ENCODE measurements around the gene PCDHGB3. TPM values are rescaled to one million over a fixed set of nuclear protein-coding genes. Genes with fewer than 3 reads are reported as not detected.

Gene PCDHGB3
- total RNA-seq, 1 donor from 2014 or later: 3.1 TPM

DNA sequence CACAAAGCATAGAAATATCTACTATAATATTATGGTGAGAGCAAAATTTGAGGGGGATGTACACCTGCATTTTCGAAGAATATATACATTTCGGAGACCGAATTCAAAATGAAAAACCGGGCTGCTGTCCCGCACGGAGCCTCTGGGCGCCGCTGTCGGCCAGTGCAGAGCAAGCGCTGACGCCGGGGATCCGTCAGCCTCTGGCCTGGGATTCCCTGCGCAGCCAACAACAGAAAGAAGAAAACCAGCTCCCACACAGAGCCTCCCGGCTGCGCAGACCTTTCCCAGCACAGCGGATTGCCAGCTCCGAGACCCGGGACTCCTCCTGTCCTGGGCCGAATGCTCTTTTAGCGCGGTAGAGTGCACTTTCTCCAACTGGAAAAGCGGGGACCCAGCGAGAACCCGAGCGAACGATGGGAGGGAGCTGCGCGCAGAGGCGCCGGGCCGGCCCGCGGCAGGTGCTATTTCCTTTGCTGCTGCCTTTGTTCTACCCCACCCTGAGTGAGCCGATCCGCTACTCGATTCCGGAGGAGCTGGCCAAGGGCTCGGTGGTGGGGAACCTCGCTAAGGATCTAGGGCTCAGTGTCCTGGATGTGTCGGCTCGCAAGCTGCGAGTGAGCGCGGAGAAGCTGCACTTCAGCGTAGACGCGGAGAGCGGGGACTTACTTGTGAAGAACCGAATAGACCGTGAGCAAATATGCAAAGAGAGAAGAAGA, 37.9 kb downstream of the PCDHGB3 start, which contains the start of gene PCDHGB6:
Gene PCDHGB6, plus strand, starts transcription at position 232 of the 716 bp plus-strand sequence. Its CDS starts 182 bp downstream, at position 414.

DNA sequence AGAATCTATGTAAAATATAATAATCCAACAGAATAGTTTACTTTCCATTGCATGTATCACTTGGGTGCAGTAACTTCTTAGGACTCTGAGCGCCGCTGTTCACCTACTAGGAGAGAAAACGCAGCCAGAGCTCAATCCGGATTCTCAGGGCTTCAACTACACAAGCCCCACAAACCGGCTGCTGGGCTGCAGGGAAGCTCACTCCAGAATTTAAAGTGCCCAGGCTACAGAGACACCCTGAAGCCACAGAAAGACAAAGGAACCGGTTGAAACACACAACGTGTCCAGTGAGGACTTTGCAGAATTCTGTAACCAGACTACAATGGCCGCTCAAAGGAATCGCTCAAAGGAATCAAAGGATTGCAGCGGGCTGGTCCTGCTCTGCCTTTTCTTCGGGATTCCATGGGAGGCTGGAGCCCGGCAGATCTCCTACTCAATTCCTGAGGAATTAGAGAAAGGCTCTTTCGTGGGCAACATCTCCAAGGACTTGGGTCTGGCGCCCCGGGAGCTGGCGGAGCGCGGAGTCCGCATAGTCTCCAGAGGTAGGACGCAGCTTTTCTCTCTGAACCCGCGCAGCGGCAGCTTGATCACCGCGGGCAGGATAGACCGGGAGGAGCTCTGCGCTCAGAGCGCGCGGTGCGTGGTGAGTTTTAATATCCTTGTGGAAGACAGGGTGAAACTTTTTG, 43.0 kb downstream of the PCDHGB3 start, which contains the start of gene PCDHGA10:
Gene PCDHGA10, plus strand, starts transcription at position 134 of the 686 bp plus-strand sequence. Its CDS starts 189 bp downstream, at position 323.

DNA sequence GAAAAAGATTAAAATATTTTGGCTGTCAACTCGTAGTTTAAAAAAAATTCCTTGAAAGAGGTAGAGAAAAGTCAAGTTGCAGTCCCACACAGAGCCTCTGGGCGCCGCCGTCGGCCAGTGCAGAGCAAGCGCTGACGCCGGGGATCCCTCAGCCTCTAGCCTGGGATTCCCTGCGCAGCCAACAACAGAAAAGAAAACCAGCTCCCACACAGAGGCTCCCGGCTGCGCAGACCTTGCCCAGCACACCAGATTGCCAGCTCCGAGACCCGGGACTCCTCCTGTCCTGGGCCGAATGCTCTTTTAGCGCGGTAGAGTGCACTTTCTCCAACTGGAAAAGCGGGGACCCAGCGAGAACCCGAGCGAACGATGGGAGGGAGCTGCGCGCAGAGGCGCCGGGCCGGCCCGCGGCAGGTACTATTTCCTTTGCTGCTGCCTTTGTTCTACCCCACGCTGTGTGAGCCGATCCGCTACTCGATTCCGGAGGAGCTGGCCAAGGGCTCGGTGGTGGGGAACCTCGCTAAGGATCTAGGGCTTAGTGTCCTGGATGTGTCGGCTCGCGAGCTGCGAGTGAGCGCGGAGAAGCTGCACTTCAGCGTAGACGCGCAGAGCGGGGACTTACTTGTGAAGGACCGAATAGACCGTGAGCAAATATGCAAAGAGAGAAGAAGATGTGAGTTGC, 47.6 kb downstream of the PCDHGB3 start, which contains the start of gene PCDHGB7:
Gene PCDHGB7, plus strand, starts transcription at position 184 of the 679 bp plus-strand sequence. Its CDS starts 183 bp downstream, at position 367.

DNA sequence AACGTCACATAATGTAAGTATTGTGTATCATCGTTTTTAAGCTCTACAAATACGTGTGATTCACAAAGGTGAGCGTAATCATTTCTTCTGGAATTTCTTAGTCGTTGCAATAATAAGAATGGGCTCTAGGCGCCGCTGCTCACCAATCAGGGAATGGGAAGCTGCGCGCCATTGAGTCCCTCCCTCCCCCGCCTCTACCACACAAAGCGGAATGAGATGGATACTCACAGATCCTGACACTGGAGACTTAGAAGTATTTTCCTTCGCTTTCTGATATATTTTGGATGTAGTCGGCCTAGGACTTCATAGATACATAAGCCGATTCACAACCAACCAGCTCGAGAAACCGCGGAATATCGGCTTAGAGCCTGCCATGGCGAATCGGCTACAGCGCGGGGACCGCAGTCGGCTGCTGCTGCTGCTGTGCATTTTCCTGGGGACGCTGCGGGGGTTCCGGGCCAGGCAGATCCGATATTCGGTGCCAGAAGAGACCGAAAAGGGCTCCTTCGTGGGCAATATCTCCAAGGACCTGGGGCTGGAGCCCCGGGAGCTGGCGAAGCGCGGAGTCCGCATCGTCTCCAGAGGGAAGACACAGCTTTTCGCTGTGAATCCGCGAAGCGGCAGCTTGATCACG, 50.9 kb downstream of the PCDHGB3 start, which contains the start of gene PCDHGA11:
Gene PCDHGA11, plus strand, starts transcription at position 197 of the 634 bp plus-strand sequence. Its CDS starts 177 bp downstream, at position 374.

Other genes with a start within 250 kb of the PCDHGB3 start
- 0.09 TPM in 2 replicates for gene PCDHB4, start 248.4 kb upstream of the PCDHGB3 start, total RNA-seq
- gene PCDHB5, start 235.0 kb upstream of the PCDHGB3 start, total RNA-seq: 0.56 and 1.4 TPM in 2 replicates
- 0.09 TPM in 2 replicates for gene PCDHB6, start 220.2 kb upstream of the PCDHGB3 start, total RNA-seq
- 0.45 and 0.56 TPM in 2 replicates for gene PCDHB7, start 197.6 kb upstream of the PCDHGB3 start, total RNA-seq
- gene PCDHB8, start 192.5 kb upstream of the PCDHGB3 start, total RNA-seq: 0.18 and 0.94 TPM in 2 replicates
- 0.09 and 0.19 TPM in 2 replicates for gene PCDHB16, start 187.9 kb upstream of the PCDHGB3 start, total RNA-seq
- gene PCDHB9, start 183.1 kb upstream of the PCDHGB3 start, total RNA-seq: 0.27 and 0.28 TPM in 2 replicates
- gene PCDHB10, start 177.9 kb upstream of the PCDHGB3 start, total RNA-seq: 0.72 and 1.0 TPM in 2 replicates
- 0.38 and 0.99 TPM in 2 replicates for gene PCDHB11, start 170.6 kb upstream of the PCDHGB3 start, total RNA-seq
- gene PCDHB12, start 161.5 kb upstream of the PCDHGB3 start, total RNA-seq: 0.47 and 0.54 TPM in 2 replicates
- 0.99 and 1.6 TPM in 2 replicates for gene PCDHB13, start 156.3 kb upstream of the PCDHGB3 start, total RNA-seq
- gene PCDHB14, start 146.9 kb upstream of the PCDHGB3 start, total RNA-seq: 1.3 and 1.6 TPM in 2 replicates
- gene PCDHB15, start 124.8 kb upstream of the PCDHGB3 start, total RNA-seq: 0.90 and 1.7 TPM in 2 replicates
- gene SLC25A2, start 66.2 kb upstream of the PCDHGB3 start, total RNA-seq: 0.09 and 0.19 TPM in 2 replicates
- gene TAF7, start 49.5 kb upstream of the PCDHGB3 start, total RNA-seq: 71.7 and 90.4 TPM in 2 replicates
- 0.36 and 1.0 TPM in 2 replicates for gene PCDHGA1, start 39.7 kb upstream of the PCDHGB3 start, total RNA-seq
- 0.90 and 3.0 TPM in 2 replicates for gene PCDHGA2, start 31.5 kb upstream of the PCDHGB3 start, total RNA-seq
- gene PCDHGA3, start 26.4 kb upstream of the PCDHGB3 start, total RNA-seq: 0.54 and 1.9 TPM in 2 replicates
- gene PCDHGB1, start 20.1 kb upstream of the PCDHGB3 start, total RNA-seq: 0.99 and 2.0 TPM in 2 replicates
- gene PCDHGA4, start 15.2 kb upstream of the PCDHGB3 start, total RNA-seq: 2.6 and 5.0 TPM in 2 replicates
- gene PCDHGB2, start 10.2 kb upstream of the PCDHGB3 start, total RNA-seq: 2.0 and 2.2 TPM in 2 replicates
- gene PCDHGA5, start 6.1 kb upstream of the PCDHGB3 start, total RNA-seq: 0.90 and 1.2 TPM in 2 replicates
- 2.2 and 2.8 TPM in 2 replicates for gene PCDHGA6, start 3.6 kb downstream of the PCDHGB3 start, total RNA-seq
- gene PCDHGA7, start 12.5 kb downstream of the PCDHGB3 start, total RNA-seq: 1.4 and 2.2 TPM in 2 replicates
- 14.9 and 16.3 TPM in 2 replicates for gene PCDHGB4, start 17.5 kb downstream of the PCDHGB3 start, total RNA-seq
- gene PCDHGA8, start 22.4 kb downstream of the PCDHGB3 start, total RNA-seq: 1.3 and 2.4 TPM in 2 replicates
- 12.7 and 14.3 TPM in 2 replicates for gene PCDHGB5, start 27.7 kb downstream of the PCDHGB3 start, total RNA-seq
- 1.6 and 3.1 TPM in 2 replicates for gene PCDHGA9, start 32.5 kb downstream of the PCDHGB3 start, total RNA-seq
- 1.7 and 2.7 TPM in 2 replicates for gene PCDHGB6, start 37.8 kb downstream of the PCDHGB3 start, total RNA-seq
- 3.3 and 3.9 TPM in 2 replicates for gene PCDHGA10, start 42.7 kb downstream of the PCDHGB3 start, total RNA-seq
- 5.8 and 6.8 TPM in 2 replicates for gene PCDHGB7, start 47.4 kb downstream of the PCDHGB3 start, total RNA-seq
- gene PCDHGA11, start 50.8 kb downstream of the PCDHGB3 start, total RNA-seq: 7.2 and 10.1 TPM in 2 replicates
- gene PCDHGA12, start 60.3 kb downstream of the PCDHGB3 start, total RNA-seq: 4.8 and 6.7 TPM in 2 replicates
- gene PCDHGC3, start 105.7 kb downstream of the PCDHGB3 start, total RNA-seq: 9.2 and 10.3 TPM in 2 replicates
- gene PCDHGC4, start 114.8 kb downstream of the PCDHGB3 start, total RNA-seq: 0.90 and 1.4 TPM in 2 replicates
- gene PCDHGC5, start 118.8 kb downstream of the PCDHGB3 start, total RNA-seq: 0.45 and 0.94 TPM in 2 replicates
- gene DIAPH1, start 248.8 kb downstream of the PCDHGB3 start, total RNA-seq: 38.1 and 41.3 TPM in 2 replicates